Effector memory CD4-positive, alpha-beta T cell (primary cell): ENCODE results near the gene LAMC3.

ENCODE experiments used
- DNase-seq, 3 donors: peaks; one replicate each; pipeline ENCODE4 v3.0.0-alpha.2; 2020
- H3K27ac ChIP-seq: 2 replicates; pipeline ENCODE4 v1.7.0; 2013; ENCODE audit warnings: mild to moderate bottlenecking, low read length, moderate library complexity; ENCODE audit not compliant: insufficient read depth, poor library complexity, severe bottlenecking
- H3K27me3 ChIP-seq: replicated peaks from 2 replicates; pipeline ENCODE4 v1.7.0; 2013; ENCODE audit warnings: mild to moderate bottlenecking, low read length; ENCODE audit not compliant: insufficient read depth, control insufficient read depth, poor library complexity, severe bottlenecking
- H3K36me3 ChIP-seq: 2 replicates; pipeline ENCODE4 v1.7.0; 2013; ENCODE audit warnings: mild to moderate bottlenecking, low read length, moderate library complexity; ENCODE audit not compliant: control insufficient read depth, insufficient read depth
- H3K4me1 ChIP-seq: 2 replicates; pipeline ENCODE4 v1.7.0; 2013; ENCODE audit warnings: low read length, mild to moderate bottlenecking; ENCODE audit not compliant: control insufficient read depth, insufficient read depth, poor library complexity, severe bottlenecking
- H3K4me3 ChIP-seq: 2 replicates; pipeline ENCODE4 v1.7.0; 2013; ENCODE audit warnings: low read length, low read depth, mild to moderate bottlenecking; ENCODE audit not compliant: insufficient read depth, poor library complexity, severe bottlenecking
- H3K9me3 ChIP-seq: 2 replicates; pipeline ENCODE4 v1.7.0; 2013; ENCODE audit warnings: mild to moderate bottlenecking, low read length, moderate library complexity; ENCODE audit not compliant: control insufficient read depth

The LAMC3 gene

DNA sequence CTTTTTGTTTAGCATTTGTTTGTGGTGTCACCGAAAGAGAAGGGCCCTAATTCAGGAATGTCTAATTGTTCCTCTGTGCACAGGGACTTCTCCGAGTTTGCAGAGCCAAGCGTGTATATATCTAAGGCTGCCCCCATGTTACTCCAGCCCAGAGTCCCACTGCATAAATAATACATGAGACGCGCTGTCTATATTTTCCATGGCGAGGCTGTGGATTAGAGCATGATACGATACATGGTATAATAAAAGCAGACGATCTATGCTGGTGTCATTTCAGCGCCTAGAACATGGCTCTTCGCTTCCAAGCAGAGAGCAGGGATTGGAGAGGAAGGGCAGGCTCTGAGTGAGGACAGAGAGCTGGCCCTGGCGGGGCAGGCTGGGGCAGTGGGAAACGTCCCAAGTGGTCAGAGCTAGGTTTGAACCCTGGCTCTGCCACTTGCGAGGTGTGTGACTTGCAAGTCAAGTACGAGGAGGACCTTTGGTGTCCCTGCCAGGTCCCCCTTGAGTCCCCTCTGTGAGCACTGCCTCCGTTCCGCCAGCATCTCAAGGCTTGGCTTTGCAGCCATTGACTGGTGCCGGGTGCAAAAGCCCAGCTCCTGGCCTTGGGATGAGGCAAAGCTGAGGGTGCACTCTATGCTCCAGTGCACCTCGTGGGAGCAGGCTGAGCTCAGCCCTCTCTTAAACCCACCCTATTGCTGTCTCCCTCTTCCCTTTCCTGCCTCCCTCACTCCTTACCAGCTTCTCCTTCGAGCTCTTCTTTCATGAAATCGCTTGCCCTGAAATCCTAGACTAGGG, 29.2 kb upstream of the LAMC3 start:
- Histone ChIP-seq H3K9me3 (no peaks in the 10 kb centered on the region), H3K27ac (no peak overlapping the region), H3K27me3 (no peaks in the 10 kb centered on the region), H3K36me3 (no peaks in the 10 kb centered on the region), H3K4me1 (no peaks in the 10 kb centered on the region), H3K4me3 (no peak overlapping the region)
- DNase-seq: no peak

DNA sequence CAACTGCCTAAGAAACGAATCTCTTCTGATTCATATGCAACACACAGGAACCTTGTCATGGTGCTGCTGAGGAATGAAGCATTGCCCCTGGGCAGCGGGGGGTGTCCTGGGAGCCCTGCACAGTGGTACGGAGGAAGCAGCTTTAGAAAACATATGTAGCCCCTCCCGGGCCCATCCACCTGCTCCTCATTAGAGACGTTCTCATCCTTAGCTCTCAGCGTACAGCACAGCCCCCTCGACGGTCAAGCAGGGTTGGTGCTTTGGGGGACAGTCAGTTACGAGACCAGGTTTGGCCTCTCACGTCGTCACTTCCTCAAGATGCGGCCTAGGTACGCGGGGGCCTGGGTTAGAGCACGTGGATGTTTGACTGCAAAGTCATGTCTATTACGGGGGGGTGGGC, 28.4 kb upstream of the LAMC3 start:
- Histone ChIP-seq H3K36me3 (no peaks in the 10 kb centered on the region), H3K27ac (no peak overlapping the region), H3K9me3 (no peaks in the 10 kb centered on the region), H3K4me3 (no peak overlapping the region), H3K27me3 (no peaks in the 10 kb centered on the region), H3K4me1 (no peaks in the 10 kb centered on the region)
- DNase-seq: no peak

DNA sequence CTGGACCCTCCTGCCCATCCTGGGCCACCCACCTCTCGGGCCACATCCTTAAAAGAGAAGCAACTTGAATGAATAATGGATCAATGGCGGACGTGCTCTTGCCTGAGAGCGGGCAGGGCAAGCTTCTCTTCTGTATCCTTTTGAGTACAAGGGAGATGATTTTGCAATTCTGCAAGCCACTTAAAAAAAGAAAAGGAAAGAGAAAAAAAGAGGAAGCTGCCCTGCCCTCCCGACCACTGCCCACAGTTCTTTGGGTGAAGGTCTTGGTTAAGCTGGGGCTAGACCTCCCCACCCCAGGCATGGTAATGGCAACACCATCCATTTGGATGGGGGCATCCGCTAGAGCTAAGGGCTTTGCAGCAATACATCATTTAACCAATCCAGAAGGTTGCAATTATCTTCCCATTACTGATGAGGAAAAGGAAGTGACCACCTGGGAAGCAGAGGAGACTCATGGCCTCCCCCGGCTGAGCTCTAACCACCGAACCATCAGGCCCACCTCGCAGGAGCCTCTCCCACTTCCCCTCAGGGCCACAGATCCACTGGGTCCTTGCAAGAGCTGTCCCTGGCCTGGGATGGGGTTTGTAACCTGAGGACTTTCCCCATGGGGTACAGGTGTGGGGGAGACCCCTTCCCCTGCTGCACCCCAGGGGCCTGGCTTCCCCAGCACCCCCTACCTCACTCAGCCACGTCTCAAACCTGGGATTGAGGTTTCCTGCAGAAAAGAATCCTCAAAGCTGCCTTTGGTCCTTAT, 27.8 kb upstream of the LAMC3 start:
- DNase-seq: no peak
- no peaks in the 10 kb centered on the region for H3K27me3 ChIP-seq
- no peak overlapping the region for H3K4me3 ChIP-seq
- no peak overlapping the region for H3K27ac ChIP-seq
- no peaks in the 10 kb centered on the region for H3K36me3 ChIP-seq
- no peaks in the 10 kb centered on the region for H3K4me1 ChIP-seq
- H3K9me3 ChIP-seq: no peaks in the 10 kb centered on the region

DNA sequence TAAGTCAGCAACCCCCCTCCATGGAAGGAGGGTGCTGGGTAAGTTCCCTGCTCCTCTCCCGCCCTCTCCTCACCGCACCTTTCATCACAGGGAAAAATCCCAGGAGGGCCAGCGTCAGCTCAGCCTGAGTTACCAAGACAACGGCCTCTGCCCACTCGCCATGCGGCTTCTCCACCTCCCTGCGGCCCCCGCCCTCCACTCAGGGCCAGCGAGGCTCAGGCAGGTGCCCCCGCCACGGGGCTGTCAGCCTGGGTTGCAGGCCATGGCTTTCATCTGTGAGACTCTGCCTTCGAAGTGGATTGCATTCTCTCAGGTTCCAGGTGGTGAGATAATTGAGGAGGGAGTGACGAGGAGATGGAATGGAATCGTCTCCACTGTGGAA, 27.2 kb upstream of the LAMC3 start:
- Histone ChIP-seq H3K27ac (no peak overlapping the region), H3K4me3 (no peak overlapping the region), H3K9me3 (no peaks in the 10 kb centered on the region), H3K36me3 (no peaks in the 10 kb centered on the region), H3K27me3 (no peaks in the 10 kb centered on the region), H3K4me1 (no peaks in the 10 kb centered on the region)
- DNase-seq: no peak

DNA sequence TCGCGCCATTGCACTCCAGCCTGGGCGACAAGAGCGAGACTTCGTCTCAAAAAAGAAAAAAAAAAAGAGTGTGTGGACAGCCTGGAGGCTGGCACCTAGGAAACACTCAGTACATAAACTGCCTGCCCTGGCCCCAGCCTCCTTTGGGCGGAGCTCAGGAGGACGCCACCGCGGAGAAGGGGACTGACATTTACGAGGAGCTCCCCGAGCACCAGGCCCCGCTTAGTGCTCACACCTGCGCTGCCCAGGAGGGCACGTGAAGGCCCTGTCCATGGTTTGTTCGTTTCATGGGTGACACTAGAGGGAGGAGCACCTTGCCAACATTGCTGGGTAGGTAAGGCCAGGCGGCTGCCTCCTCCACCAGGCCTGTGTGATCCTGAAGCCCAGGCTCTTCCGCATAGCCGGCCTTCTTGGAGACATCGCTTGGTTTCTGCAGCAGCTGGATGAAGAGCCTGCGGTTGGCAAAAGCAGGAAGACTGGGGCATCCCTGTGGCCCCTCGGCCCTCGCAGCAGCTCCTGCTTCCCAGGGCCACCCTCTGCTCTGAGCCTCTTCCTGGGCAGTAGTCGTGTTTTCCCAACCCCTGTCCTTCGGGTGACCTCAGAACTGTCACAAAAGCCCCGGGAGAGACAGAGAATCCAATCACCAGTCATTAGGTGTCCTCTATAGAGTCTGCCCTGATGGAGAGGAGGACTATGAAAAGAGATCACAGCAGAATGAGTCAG, 26.2 kb upstream of the LAMC3 start:
- H3K4me3 ChIP-seq: no peak overlapping the region
- no peak for DNase-seq
- no peak overlapping the region for H3K27ac ChIP-seq
- no peaks in the 10 kb centered on the region for H3K27me3 ChIP-seq
- H3K9me3 ChIP-seq: no peaks in the 10 kb centered on the region
- H3K36me3 ChIP-seq: no peaks in the 10 kb centered on the region
- no peaks in the 10 kb centered on the region for H3K4me1 ChIP-seq

DNA sequence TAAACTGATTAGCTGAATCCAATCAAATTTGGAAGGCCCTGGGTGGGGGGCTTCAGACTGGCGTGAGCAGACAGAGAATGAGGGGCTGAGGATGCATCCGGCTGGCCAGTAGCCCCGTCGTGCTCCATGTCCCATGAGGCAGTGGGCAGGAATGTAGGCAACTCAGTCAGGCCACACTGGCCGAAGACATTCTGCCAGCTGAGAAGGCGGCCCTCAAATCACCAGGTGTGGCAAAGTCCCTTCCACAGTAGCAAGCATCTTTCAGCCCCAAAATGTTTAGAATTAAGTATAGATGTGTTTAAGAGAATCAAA, 25.7 kb upstream of the LAMC3 start:
- no peaks in the 10 kb centered on the region for H3K36me3 ChIP-seq
- H3K9me3 ChIP-seq: no peaks in the 10 kb centered on the region
- no peaks in the 10 kb centered on the region for H3K27me3 ChIP-seq
- no peak overlapping the region for H3K4me3 ChIP-seq
- H3K27ac ChIP-seq: no peak overlapping the region
- H3K4me1 ChIP-seq: no peaks in the 10 kb centered on the region
- no peak for DNase-seq

DNA sequence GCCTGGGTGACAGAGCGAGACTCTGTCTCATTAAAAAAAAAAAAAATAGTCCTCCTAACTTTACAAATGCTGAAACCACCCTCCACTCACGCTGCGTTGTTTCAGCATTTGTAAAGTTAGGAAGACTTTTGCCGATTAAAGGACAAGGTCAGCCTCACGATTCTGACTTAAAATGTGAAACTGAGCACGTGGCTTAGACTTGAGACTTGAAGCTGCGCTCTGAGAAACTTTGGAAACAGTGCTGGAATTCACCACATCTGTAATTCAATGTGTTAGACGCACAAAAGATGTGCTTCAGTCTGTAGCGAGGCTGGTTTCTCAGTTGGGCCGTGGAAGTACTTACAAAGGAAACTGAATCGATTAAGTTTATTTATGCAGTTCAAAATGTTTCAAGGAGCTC, 25.0 kb upstream of the LAMC3 start:
- Histone ChIP-seq H3K27ac (no peak overlapping the region), H3K27me3 (no peaks in the 10 kb centered on the region), H3K9me3 (no peaks in the 10 kb centered on the region), H3K4me3 (no peak overlapping the region), H3K36me3 (no peaks in the 10 kb centered on the region), H3K4me1 (no peaks in the 10 kb centered on the region)
- DNase-seq: no peak

DNA sequence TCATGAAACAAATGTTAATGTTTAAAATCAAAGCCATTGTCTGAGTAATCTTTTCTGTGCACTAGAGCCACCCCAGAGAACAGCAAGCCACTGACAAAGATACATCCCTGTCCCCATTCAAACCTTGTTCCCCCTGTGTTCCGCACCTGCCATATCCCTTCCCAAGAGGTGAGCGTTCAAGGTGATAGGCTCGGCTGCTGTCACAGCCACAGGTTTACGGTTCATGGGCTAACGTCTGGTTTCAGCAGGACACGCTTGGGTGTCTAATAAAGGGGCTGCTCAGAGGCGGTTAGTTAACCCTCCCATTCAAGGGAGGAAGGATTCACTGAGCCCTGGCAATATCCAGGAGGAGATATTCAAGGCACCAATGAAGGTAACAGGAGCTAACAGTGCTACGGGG, 24.5 kb upstream of the LAMC3 start:
- no peak for DNase-seq
- H3K4me3 ChIP-seq: no peak overlapping the region
- H3K36me3 ChIP-seq: no peaks in the 10 kb centered on the region
- no peaks in the 10 kb centered on the region for H3K4me1 ChIP-seq
- no peaks in the 10 kb centered on the region for H3K9me3 ChIP-seq
- no peak overlapping the region for H3K27ac ChIP-seq
- H3K27me3 ChIP-seq: no peaks in the 10 kb centered on the region

DNA sequence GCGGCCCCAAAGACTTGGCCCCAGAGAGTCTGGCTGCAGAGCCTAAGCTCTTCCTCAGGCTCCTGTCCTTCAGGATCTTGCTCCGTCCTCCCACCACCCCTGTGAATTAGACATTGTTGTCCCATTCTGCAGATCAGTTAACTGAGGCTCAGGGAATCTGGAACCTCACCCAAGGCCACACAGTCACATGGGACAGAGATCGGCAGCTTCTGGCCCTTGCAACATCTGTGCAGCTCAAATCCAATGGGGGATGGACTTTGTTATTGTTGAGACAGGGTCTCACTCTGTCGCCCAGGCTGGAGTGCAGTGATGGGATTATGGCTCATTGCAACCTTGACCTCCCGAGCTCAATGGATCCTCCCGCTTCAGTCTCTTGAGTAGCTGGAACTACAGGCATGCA, 23.9 kb upstream of the LAMC3 start:
- Histone ChIP-seq H3K4me1 (no peaks in the 10 kb centered on the region), H3K27me3 (no peaks in the 10 kb centered on the region), H3K9me3 (no peaks in the 10 kb centered on the region), H3K27ac (no peak overlapping the region), H3K36me3 (no peaks in the 10 kb centered on the region), H3K4me3 (no peak overlapping the region)
- no peak for DNase-seq

DNA sequence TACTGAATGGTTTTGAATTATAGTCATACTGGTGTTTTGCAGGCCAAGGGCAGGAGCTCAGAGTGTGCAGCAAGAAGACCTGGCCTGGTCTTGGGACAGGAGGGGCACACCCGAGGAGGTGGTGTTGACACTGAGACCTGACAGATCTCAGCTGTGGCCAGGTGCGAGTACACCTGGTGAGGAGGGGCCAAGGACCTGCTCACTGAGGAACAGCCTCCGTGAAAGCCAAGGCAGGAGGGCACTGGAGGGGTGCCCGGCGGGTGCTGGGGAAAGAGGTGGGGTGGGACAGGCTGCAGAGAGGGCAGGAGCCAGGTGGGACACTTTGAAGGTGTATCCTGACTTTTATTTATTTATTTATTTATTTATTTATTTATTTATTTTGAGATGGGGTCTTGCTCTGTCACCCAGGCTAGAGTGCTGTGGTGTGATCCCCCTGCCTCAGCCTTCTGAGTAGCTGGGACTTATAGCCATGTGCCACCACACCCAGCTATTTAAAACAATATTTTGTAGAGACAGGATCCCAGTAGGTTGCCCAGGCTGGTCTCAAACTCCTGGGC, 23.3 kb upstream of the LAMC3 start:
- H3K4me1 ChIP-seq: no peaks in the 10 kb centered on the region
- no peaks in the 10 kb centered on the region for H3K9me3 ChIP-seq
- no peak for DNase-seq
- no peaks in the 10 kb centered on the region for H3K36me3 ChIP-seq
- no peaks in the 10 kb centered on the region for H3K27me3 ChIP-seq
- no peak overlapping the region for H3K27ac ChIP-seq
- H3K4me3 ChIP-seq: no peak overlapping the region
